PC-9 (cell line): ENCODE results near the gene LAMC3.

Source experiments
- CTCF ChIP-seq: fragments of 200-600 bp; sonication (generic); conservative IDR thresholded peaks from 2 replicates; pipeline ENCODE4 v1.6.1; 2017; ENCODE audit warnings: mixed run types, antibody characterized with exemption, mild to moderate bottlenecking, moderate library complexity
- EZH2 ChIP-seq: fragments of 200-600 bp; sonication (generic); IDR thresholded peaks from 2 replicates; pipeline ENCODE4 v1.8.0; 2017; ENCODE audit warnings: antibody characterized with exemption, low read depth

GRCh38 chr9:131126059-131126426 lies 117.1 kb downstream of the LAMC3 start:
- TF ChIP-seq EZH2, result no peak
- no peak for TF ChIP-seq CTCF
